Astrocyte (in vitro differentiated cells and primary cell): Measurements from ENCODE around the gene APOA5. TPM values are rescaled to one million over a fixed set of nuclear protein-coding genes. Genes with fewer than 3 reads are reported as not detected.

Source experiments
- DNase-seq: peaks from one replicate; pipeline ENCODE4 v3.0.0-alpha.2; 2010; ENCODE audit warnings: low read depth
- FAIRE-seq: peaks from 2 replicates; lab custom pipeline; 2011; peaks lifted over from hg19 to GRCh38; lab: Jason Lieb, UNC
- H2AFZ ChIP-seq: 2 replicates; pipeline ENCODE4 v1.6.0; 2012; ENCODE audit warnings: low read depth, low read length, inconsistent platforms
- H3K27ac ChIP-seq: 2 replicates; pipeline ENCODE4 v1.5.1; 2011; ENCODE audit warnings: low read depth, low read length, inconsistent platforms
- H3K27me3 ChIP-seq: 2 replicates; pipeline ENCODE4 v1.6.0; 2011; ENCODE audit warnings: low read length, inconsistent platforms; ENCODE audit not compliant: insufficient read depth
- H3K36me3 ChIP-seq: 2 replicates; pipeline ENCODE4 v1.5.1; 2011; ENCODE audit warnings: low read length, inconsistent platforms; ENCODE audit not compliant: insufficient read depth
- H3K4me1 ChIP-seq: 2 replicates; pipeline ENCODE4 v1.5.1; 2011; ENCODE audit warnings: low read length, inconsistent platforms; ENCODE audit not compliant: insufficient read depth
- H3K4me2 ChIP-seq: 2 replicates; pipeline ENCODE4 v1.6.0; 2012; ENCODE audit warnings: low read length, inconsistent platforms
- H3K4me3 ChIP-seq: 2 replicates; pipeline ENCODE4 v1.5.1; 2011; ENCODE audit warnings: low read depth, mild to moderate bottlenecking, low read length, inconsistent platforms; ENCODE audit not compliant: insufficient read depth
- H3K79me2 ChIP-seq: 2 replicates; pipeline ENCODE4 v1.6.0; 2012; ENCODE audit warnings: mild to moderate bottlenecking, low read length, inconsistent platforms; ENCODE audit not compliant: insufficient read depth
- H3K9ac ChIP-seq: 2 replicates; pipeline ENCODE4 v1.6.0; 2012; ENCODE audit warnings: mild to moderate bottlenecking, low read length, inconsistent platforms
- H3K9me3 ChIP-seq: 2 replicates; pipeline ENCODE4 v1.5.1; 2012; ENCODE audit warnings: low read depth, mild to moderate bottlenecking, low read length, inconsistent platforms; ENCODE audit not compliant: insufficient read depth
- H4K20me1 ChIP-seq: 2 replicates; pipeline ENCODE4 v1.6.0; 2012; ENCODE audit warnings: low read length, inconsistent platforms; ENCODE audit not compliant: insufficient read depth
- H3K27ac Mint-ChIP-seq: one replicate; pipeline ENCODE4 v1.8.0; 2021; ENCODE audit warnings: mild to moderate bottlenecking, mixed read lengths; ENCODE audit not compliant: unreplicated experiment
- H3K27me3 Mint-ChIP-seq: one replicate; pipeline ENCODE4 v1.8.0; 2021; ENCODE audit warnings: low read depth, mixed read lengths; ENCODE audit not compliant: unreplicated experiment
- H3K36me3 Mint-ChIP-seq: one replicate; pipeline ENCODE4 v1.8.0; 2021; ENCODE audit warnings: low read depth, mixed read lengths; ENCODE audit not compliant: unreplicated experiment
- H3K4me1 Mint-ChIP-seq: one replicate; pipeline ENCODE4 v1.8.0; 2021; ENCODE audit warnings: low read depth, mixed read lengths; ENCODE audit not compliant: unreplicated experiment
- H3K4me3 Mint-ChIP-seq: one replicate; pipeline ENCODE4 v1.8.0; 2021; ENCODE audit warnings: mild to moderate bottlenecking, moderate library complexity, mixed read lengths; ENCODE audit not compliant: unreplicated experiment
- H3K9me3 Mint-ChIP-seq: one replicate; pipeline ENCODE4 v1.8.0; 2021; ENCODE audit warnings: mild to moderate bottlenecking, mixed read lengths; ENCODE audit not compliant: unreplicated experiment
- EZH2 ChIP-seq: IDR thresholded peaks from 2 replicates; pipeline ENCODE4 v1.6.1; 2012; ENCODE audit warnings: mild to moderate bottlenecking, low read length, inconsistent platforms; ENCODE audit not compliant: insufficient read depth
- total RNA-seq: library from RNA; stranded (reverse); gene quantifications from 2 replicates; pipeline ENCODE4 v1.2.1, GENCODE V29; 2021
- TF ChIP-seq, protein P1 (sequence below): IDR thresholded peaks from 2 replicates; pipeline ENCODE4 v1.5.1; 2011; ENCODE audit warnings: low read depth, mild to moderate bottlenecking, inconsistent platforms, low read length, moderate library complexity; ENCODE audit not compliant: insufficient read depth

Gene APOA5
- total RNA-seq, 1 donor from 2014 or later, result not detected

DNA sequence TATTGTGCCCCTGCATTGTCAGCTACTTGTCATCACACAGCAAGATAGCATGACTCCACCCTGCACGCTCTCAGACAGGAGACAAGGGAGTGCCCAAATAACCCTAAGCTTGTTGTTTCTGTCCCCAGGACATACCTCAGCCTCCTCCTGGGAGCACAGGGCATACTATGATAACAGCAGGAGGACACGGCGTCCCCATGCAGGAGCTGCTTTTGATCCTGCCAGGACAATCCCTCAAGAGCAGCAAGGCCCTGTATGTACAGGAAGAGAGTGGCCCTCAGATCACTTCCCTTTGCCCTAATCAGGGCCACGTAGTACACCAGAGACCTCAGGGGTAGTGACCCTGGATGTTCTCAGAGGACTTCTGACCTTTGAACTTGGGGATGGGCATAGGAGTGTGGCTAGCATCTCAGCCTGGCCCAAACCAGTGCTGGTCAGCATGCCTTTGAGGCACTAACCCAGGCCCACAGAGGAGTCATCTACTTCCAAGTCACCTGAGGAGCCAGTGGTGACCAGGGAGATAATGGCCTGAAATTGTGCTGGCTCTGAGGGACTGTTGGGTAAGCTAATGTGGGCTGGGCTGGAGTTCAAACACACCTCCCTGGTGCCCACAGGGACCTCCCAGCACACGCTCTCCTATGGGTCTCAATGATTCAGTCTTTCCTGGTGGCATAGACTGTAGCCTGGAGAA is 22.2 kb upstream of the APOA5 start:
- Histone ChIP-seq H3K9me3 (no peaks in the 10 kb centered on the region), H3K27me3 (peaks cover 3% of the 10 kb centered on the region), H3K4me2 (no peak overlapping the region), H3K9ac (no peak overlapping the region), H3K4me1 (no peaks in the 10 kb centered on the region), H4K20me1 (no peaks in the 10 kb centered on the region), H2AFZ (no peak overlapping the region), H3K4me3 (no peak overlapping the region), H3K36me3 (no peaks in the 10 kb centered on the region), H3K27ac (no peak overlapping the region), H3K79me2 (no peaks in the 10 kb centered on the region)
- no peak overlapping the region for H3K4me3 Mint-ChIP-seq
- FAIRE-seq (no peak), DNase-seq (no peak)
- no peak for TF ChIP-seq EZH2
- TF ChIP-seq, protein P1, sequence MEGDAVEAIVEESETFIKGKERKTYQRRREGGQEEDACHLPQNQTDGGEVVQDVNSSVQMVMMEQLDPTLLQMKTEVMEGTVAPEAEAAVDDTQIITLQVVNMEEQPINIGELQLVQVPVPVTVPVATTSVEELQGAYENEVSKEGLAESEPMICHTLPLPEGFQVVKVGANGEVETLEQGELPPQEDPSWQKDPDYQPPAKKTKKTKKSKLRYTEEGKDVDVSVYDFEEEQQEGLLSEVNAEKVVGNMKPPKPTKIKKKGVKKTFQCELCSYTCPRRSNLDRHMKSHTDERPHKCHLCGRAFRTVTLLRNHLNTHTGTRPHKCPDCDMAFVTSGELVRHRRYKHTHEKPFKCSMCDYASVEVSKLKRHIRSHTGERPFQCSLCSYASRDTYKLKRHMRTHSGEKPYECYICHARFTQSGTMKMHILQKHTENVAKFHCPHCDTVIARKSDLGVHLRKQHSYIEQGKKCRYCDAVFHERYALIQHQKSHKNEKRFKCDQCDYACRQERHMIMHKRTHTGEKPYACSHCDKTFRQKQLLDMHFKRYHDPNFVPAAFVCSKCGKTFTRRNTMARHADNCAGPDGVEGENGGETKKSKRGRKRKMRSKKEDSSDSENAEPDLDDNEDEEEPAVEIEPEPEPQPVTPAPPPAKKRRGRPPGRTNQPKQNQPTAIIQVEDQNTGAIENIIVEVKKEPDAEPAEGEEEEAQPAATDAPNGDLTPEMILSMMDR, result no peak
- no peaks in the 10 kb centered on the region for H3K36me3 Mint-ChIP-seq
- no peak overlapping the region for H3K27ac Mint-ChIP-seq
- no peaks in the 10 kb centered on the region for H3K4me1 Mint-ChIP-seq
- H3K9me3 Mint-ChIP-seq, result no peaks in the 10 kb centered on the region
- no peaks in the 10 kb centered on the region for H3K27me3 Mint-ChIP-seq

DNA sequence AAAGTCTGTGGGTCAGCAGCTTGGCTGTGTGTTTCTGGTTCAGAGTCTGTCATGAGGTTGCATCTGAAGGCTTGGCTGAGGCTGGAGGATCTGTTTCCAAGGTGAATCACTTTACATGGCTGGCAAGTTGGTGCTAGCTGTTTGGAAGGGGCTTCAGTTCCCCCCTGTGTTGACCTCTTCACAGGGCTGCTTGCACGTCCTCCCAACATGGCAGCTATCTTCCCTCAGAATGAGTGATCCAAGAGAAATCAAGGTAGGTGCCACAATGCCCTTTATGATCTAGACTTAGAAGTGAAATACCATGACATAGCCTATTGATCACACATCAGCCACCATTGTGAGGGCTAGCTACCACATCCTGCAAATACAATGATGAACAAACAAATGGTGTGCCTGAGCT is 21.5 kb upstream of the APOA5 start:
- no peaks in the 10 kb centered on the region for H3K27me3 Mint-ChIP-seq
- no peaks in the 10 kb centered on the region for H3K36me3 ChIP-seq
- no peaks in the 10 kb centered on the region for H3K4me1 ChIP-seq
- H3K4me3 ChIP-seq, result no peak overlapping the region
- TF ChIP-seq, protein P1, result no peak
- no peak for TF ChIP-seq EZH2
- no peaks in the 10 kb centered on the region for H3K36me3 Mint-ChIP-seq
- no peak overlapping the region for H3K4me3 Mint-ChIP-seq
- DNase-seq (no peak), FAIRE-seq (no peak)
- H3K27ac ChIP-seq, result no peak overlapping the region
- no peak overlapping the region for H3K9ac ChIP-seq
- no peaks in the 10 kb centered on the region for H3K79me2 ChIP-seq
- H3K9me3 ChIP-seq, result no peaks in the 10 kb centered on the region
- H3K9me3 Mint-ChIP-seq, result no peaks in the 10 kb centered on the region
- H3K4me1 Mint-ChIP-seq, result no peaks in the 10 kb centered on the region
- H3K27me3 ChIP-seq, result peaks cover 3% of the 10 kb centered on the region
- H3K4me2 ChIP-seq, result no peak overlapping the region
- no peak overlapping the region for H2AFZ ChIP-seq
- H4K20me1 ChIP-seq, result no peaks in the 10 kb centered on the region
- no peak overlapping the region for H3K27ac Mint-ChIP-seq

DNA sequence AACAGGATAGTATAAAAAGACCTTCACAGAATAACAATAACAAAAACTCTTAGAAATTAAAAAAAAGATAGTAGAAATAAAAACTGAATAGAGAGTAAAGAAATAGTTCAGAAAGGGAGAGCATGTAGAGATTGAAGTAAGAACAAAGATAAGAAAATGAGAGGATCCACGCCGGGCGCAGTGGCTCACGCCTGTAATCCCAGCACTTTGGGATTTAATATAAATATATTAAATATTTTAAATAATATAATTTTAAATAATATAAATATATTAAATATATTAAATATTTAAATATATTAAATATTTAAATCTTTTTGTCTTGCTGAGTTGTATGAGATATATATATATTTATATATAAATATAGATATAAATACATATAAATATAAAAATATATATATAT is 20.4 kb upstream of the APOA5 start:
- no peaks in the 10 kb centered on the region for H3K36me3 Mint-ChIP-seq
- no peaks in the 10 kb centered on the region for H3K9me3 ChIP-seq
- DNase-seq (no peak), FAIRE-seq (no peak)
- H3K4me3 Mint-ChIP-seq, result no peak overlapping the region
- TF ChIP-seq, protein P1, result no peak
- TF ChIP-seq EZH2, result no peak
- no peaks in the 10 kb centered on the region for H4K20me1 ChIP-seq
- H3K27me3 Mint-ChIP-seq, result peaks cover 3% of the 10 kb centered on the region
- no peak overlapping the region for H2AFZ ChIP-seq
- H3K36me3 ChIP-seq, result no peaks in the 10 kb centered on the region
- no peak overlapping the region for H3K4me3 ChIP-seq
- no peaks in the 10 kb centered on the region for H3K4me1 Mint-ChIP-seq
- no peaks in the 10 kb centered on the region for H3K9me3 Mint-ChIP-seq
- peaks cover 3% of the 10 kb centered on the region for H3K27me3 ChIP-seq
- no peaks in the 10 kb centered on the region for H3K4me1 ChIP-seq
- H3K79me2 ChIP-seq, result no peaks in the 10 kb centered on the region
- H3K9ac ChIP-seq, result no peak overlapping the region
- no peak overlapping the region for H3K27ac ChIP-seq
- H3K27ac Mint-ChIP-seq, result no peak overlapping the region
- H3K4me2 ChIP-seq, result no peak overlapping the region
